Gastroesophageal sphincter (tissue), 3 donors: ENCODE measurements around the gene LARGE1.

Experiments
- POLR2A ChIP-seq, 2 donors: fragments of 450-650 bp; IDR thresholded peaks; one replicate each; pipeline ENCODE4 v1.6.1; 2017; ENCODE audit warnings: antibody characterized with exemption in 2 of 2, mild to moderate bottlenecking in 2 of 2, moderate library complexity in 1 of 2
- TF ChIP-seq, protein P1 (sequence below), 4 experiments: fragments of 200-600 bp in 2 of 4; fragments of 450-650 bp in 2 of 4; sonication (generic) in 1 of 4; IDR thresholded peaks; one replicate each; pipeline ENCODE4 v1.5.1; 2017 to 2019; ENCODE audit warnings: antibody characterized with exemption in 4 of 4, mild to moderate bottlenecking in 2 of 4, moderate library complexity in 2 of 4

GRCh38 chr22:33569559-33569958 is 350.7 kb downstream of the LARGE1 start:
- TF ChIP-seq, protein P1, sequence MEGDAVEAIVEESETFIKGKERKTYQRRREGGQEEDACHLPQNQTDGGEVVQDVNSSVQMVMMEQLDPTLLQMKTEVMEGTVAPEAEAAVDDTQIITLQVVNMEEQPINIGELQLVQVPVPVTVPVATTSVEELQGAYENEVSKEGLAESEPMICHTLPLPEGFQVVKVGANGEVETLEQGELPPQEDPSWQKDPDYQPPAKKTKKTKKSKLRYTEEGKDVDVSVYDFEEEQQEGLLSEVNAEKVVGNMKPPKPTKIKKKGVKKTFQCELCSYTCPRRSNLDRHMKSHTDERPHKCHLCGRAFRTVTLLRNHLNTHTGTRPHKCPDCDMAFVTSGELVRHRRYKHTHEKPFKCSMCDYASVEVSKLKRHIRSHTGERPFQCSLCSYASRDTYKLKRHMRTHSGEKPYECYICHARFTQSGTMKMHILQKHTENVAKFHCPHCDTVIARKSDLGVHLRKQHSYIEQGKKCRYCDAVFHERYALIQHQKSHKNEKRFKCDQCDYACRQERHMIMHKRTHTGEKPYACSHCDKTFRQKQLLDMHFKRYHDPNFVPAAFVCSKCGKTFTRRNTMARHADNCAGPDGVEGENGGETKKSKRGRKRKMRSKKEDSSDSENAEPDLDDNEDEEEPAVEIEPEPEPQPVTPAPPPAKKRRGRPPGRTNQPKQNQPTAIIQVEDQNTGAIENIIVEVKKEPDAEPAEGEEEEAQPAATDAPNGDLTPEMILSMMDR (IDR thresholded peaks at IDR 0.05) = no peak
- no peak for TF ChIP-seq POLR2A (IDR thresholded peaks at IDR 0.05)
